Measurements from ENCODE around the gene DNAJC1. TPM values are rescaled to one million over a fixed set of nuclear protein-coding genes. Genes with fewer than 3 reads are reported as not detected.

Gene DNAJC1
- total and polyA plus RNA-seq, 2 donors (not counting 3 experiments of a cell fraction or from before 2014, with no cell fraction given), result 11.2 to 19.7 TPM

GRCh38 chr10:21946946-21947345, 56.6 kb downstream of the DNAJC1 start:
- H3K9me3 ChIP-seq (replicated peaks; ENCODE audit: control insufficient read depth, insufficient read depth, low read length), result no peaks in the 10 kb centered on the region
- no peak overlapping the region for H3K27ac ChIP-seq (ENCODE audit: insufficient read depth, low read depth, low read length)
- no peak overlapping the region for H3K4me2 ChIP-seq (ENCODE audit: insufficient read depth, low read length)
- intact Hi-C loops (cut with micrococcal nuclease), result no loop called here
- H3K36me3 ChIP-seq (ENCODE audit: control insufficient read depth in 2 of 2, extremely low read depth in 1 of 2, insufficient read depth in 2 of 2, low read length in 2 of 2), result no peaks in the 10 kb centered on the region
- CTCF ChIA-PET, result interaction anchor here (0.5 to 1.0 kb wide), 3 partner anchors 13 to 386 kb away, joined by 3 to 4 read pairs (median 3); no protein-coding TSS in a partner anchor
- no peak for FAIRE-seq
- no peak overlapping the region for H2AFZ ChIP-seq (ENCODE audit: low read depth, low read length)
- BruUV-seq (replicated peaks), result no TSS peak
- DNase-seq (ENCODE audit: low read depth, low spot score), result no peak
- no peak overlapping the region for H3K4me3 ChIP-seq (replicated peaks in 1 of 3; ENCODE audit: insufficient read depth in 1 of 3, low read depth in 1 of 3, low read length in 3 of 3)
- POLR2A ChIA-PET, result interaction anchor here (0.5 kb wide), 1 partner anchor 157 kb away, joined by 7 read pairs; no protein-coding TSS in a partner anchor
- dilution Hi-C loops (cut with MboI; ENCODE audit: extremely low pct_ligation_motif_present, low sequenced_read_pairs), result no loop called here
- H3K9ac ChIP-seq (replicated peaks; ENCODE audit: extremely low read depth, insufficient read depth, low read length), result no peak overlapping the region
- peaks cover 7% of the 10 kb centered on the region for H3K4me1 ChIP-seq (ENCODE audit: control insufficient read depth, extremely low read depth, insufficient read depth, low read length)
- TF ChIP-seq CTCF (IDR thresholded peaks at IDR 0.05; ENCODE audit: extremely low read depth in 1 of 2, insufficient read depth in 1 of 2, low read depth in 1 of 2, low read length in 2 of 2) (no peak), FOS (IDR thresholded peaks at IDR 0.05; ENCODE audit: borderline replicate concordance, insufficient read depth, low read length) (no peak), JUN (IDR thresholded peaks at IDR 0.05; ENCODE audit: borderline replicate concordance, insufficient read depth, insufficient read length, low read depth) (no peak), GATA2 (IDR thresholded peaks at IDR 0.05; ENCODE audit: insufficient read depth, insufficient read length, low read depth, low read length) (no peak), EZH2 (IDR thresholded peaks at IDR 0.05; ENCODE audit: borderline replicate concordance, low read depth, low read length, severe bottlenecking) (no peak), MAX (IDR thresholded peaks at IDR 0.05; ENCODE audit: insufficient read depth, insufficient read length) (no peak), POLR2AphosphoS5 (IDR thresholded peaks at IDR 0.05; ENCODE audit: insufficient read depth, low read depth, low read length) (no peak), POLR2A (IDR thresholded peaks at IDR 0.05; ENCODE audit: low read depth, low read length) (no peak), MYC (IDR thresholded peaks at IDR 0.05; ENCODE audit: low read depth, low read length) (no peak)
- H4K20me1 ChIP-seq (replicated peaks; ENCODE audit: control insufficient read depth, extremely low read depth, insufficient read depth, low read length), result peaks cover 3% of the 10 kb centered on the region
- peaks cover 2% of the 10 kb centered on the region for H3K79me2 ChIP-seq (ENCODE audit: control insufficient read depth, insufficient read depth, low read length)
- no peaks in the 10 kb centered on the region for H3K9me1 ChIP-seq (replicated peaks; ENCODE audit: control insufficient read depth, extremely low read depth, insufficient read depth, low read length)
- no peaks in the 10 kb centered on the region for H3K27me3 ChIP-seq (ENCODE audit: control insufficient read depth in 2 of 2, insufficient read depth in 2 of 2, low read length in 2 of 2)

Data from endothelial cell of umbilical vein (primary cell).